Activated T-helper 2 cell treated with anti-CD3 and anti-CD28 coated beads, Interferon-gamma antibody, Interleukin-2, Interleukin-4, amounts not matched to agents 10 μg/mL and 5 μg/mL and 100 μg/mL, durations not matched to agents 14 hours and 24 hours and 36 hours (primary cell): ENCODE data around the gene TPO. TPM values are rescaled to one million over a fixed set of nuclear protein-coding genes. Genes with fewer than 3 reads are reported as not detected.

Experiments
- DNase-seq: peaks from one replicate; pipeline ENCODE4 v3.0.0; 2021; ENCODE audit warnings: low spot score
- H3K27ac Mint-ChIP-seq: one replicate; pipeline ENCODE4 v1.8.0; 2021; ENCODE audit warnings: mixed read lengths
- H3K27me3 Mint-ChIP-seq: one replicate; pipeline ENCODE4 v1.8.0; 2021; ENCODE audit warnings: low read depth, mixed read lengths
- H3K36me3 Mint-ChIP-seq: one replicate; pipeline ENCODE4 v1.8.0; 2021; ENCODE audit warnings: low read depth, mixed read lengths
- H3K4me1 Mint-ChIP-seq: one replicate; pipeline ENCODE4 v1.8.0; 2021; ENCODE audit warnings: low read depth, mixed read lengths
- H3K4me3 Mint-ChIP-seq: one replicate; pipeline ENCODE4 v1.8.0; 2021; ENCODE audit warnings: low read depth, mild to moderate bottlenecking, moderate library complexity, mixed read lengths
- H3K9me3 Mint-ChIP-seq: one replicate; pipeline ENCODE4 v1.8.0; 2021; ENCODE audit warnings: mixed read lengths
- intact Hi-C: fragments of 100-400 bp; cut with micrococcal nuclease; formaldehyde crosslinking; loops from one replicate; pipeline ENCODE4 v1.15.1; 2023
- total RNA-seq: library from RNA; stranded (reverse); gene quantifications from 2 replicates; pipeline ENCODE4 v1.2.3, GENCODE V29; 2022

The TPO gene
- total RNA-seq, 1 donor from 2014 or later = not detected

GRCh38 chr2:1461507-1462390, 48.5 kb downstream of the TPO start:
- H3K36me3 Mint-ChIP-seq = no peaks in the 10 kb centered on the region
- intact Hi-C loops = no loop called here
- H3K27ac Mint-ChIP-seq = no peak overlapping the region
- no peaks in the 10 kb centered on the region for H3K9me3 Mint-ChIP-seq
- no peak for DNase-seq
- no peaks in the 10 kb centered on the region for H3K4me1 Mint-ChIP-seq
- H3K27me3 Mint-ChIP-seq = peaks cover 3% of the 10 kb centered on the region
- H3K4me3 Mint-ChIP-seq = no peak overlapping the region

- DNase-seq = no peak
- H3K4me3 Mint-ChIP-seq = no peak overlapping the region
- no peaks in the 10 kb centered on the region for H3K36me3 Mint-ChIP-seq
- H3K9me3 Mint-ChIP-seq = no peaks in the 10 kb centered on the region
- H3K27me3 Mint-ChIP-seq = peaks cover 3% of the 10 kb centered on the region
- H3K4me1 Mint-ChIP-seq = no peaks in the 10 kb centered on the region
- intact Hi-C loops = no loop called here
- H3K27ac Mint-ChIP-seq = no peak overlapping the region
Measured at GRCh38 chr2:1462994-1463393, 49.7 kb downstream of the TPO start.

DNA sequence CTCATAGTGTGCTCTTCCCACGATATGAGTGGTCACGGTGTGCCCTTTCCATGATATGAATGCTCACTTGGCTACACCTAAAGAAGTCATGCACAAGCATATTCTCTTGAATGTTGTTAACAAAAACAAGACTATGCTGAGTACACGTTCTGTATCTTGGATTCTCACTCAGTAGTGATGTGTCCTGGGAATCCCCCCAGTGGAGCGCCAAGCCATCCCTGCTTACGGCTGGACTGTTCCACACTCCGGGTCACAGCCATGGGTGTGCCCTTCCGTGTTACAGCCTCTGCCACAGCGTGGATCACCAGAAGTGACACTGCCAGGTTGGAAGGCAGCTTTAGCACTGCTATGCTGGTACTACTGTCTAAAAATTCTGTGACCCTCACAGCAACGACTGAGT, 59.1 kb downstream of the TPO start:
- intact Hi-C loops = no loop called here
- Mint-ChIP-seq H3K4me3 (no peak overlapping the region), H3K4me1 (no peaks in the 10 kb centered on the region), H3K36me3 (no peaks in the 10 kb centered on the region), H3K27ac (no peak overlapping the region), H3K27me3 (no peaks in the 10 kb centered on the region), H3K9me3 (peaks cover 7% of the 10 kb centered on the region)
- no peak for DNase-seq

- no peak for DNase-seq
- intact Hi-C loops = no loop called here
- no peaks in the 10 kb centered on the region for H3K27me3 Mint-ChIP-seq
- H3K9me3 Mint-ChIP-seq = no peaks in the 10 kb centered on the region
- H3K4me3 Mint-ChIP-seq = no peak overlapping the region
- H3K27ac Mint-ChIP-seq = no peak overlapping the region
- H3K36me3 Mint-ChIP-seq = no peaks in the 10 kb centered on the region
- H3K4me1 Mint-ChIP-seq = no peaks in the 10 kb centered on the region
Measured at GRCh38 chr2:1476617-1477195, 63.4 kb downstream of the TPO start.

DNA sequence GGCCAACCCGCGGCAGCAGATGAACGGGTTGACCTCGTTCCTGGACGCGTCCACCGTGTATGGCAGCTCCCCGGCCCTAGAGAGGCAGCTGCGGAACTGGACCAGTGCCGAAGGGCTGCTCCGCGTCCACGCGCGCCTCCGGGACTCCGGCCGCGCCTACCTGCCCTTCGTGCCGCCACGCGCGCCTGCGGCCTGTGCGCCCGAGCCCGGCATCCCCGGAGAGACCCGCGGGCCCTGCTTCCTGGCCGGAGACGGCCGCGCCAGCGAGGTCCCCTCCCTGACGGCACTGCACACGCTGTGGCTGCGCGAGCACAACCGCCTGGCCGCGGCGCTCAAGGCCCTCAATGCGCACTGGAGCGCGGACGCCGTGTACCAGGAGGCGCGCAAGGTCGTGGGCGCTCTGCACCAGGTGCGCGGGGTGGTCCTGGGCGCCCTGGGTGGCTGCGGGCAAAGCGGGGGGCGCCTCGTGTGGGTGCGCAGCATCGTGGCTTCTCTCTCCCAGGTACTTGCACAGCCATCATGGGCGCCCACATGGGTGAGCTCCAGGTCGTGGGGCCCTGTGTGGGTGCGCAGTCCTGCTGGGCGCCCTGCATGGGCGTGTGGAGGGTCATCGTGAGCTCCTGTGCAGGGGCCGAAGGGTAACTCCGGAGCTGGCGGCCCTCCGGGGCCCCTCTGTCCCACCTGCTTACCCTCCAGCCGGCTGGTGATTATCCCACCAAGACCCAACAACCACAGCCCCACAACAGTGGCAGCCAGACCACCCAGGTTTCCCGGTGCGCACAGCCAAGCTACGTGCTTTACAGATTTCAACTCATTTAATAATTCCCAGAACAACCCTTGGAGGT, 64.2 kb downstream of the TPO start:
- H3K36me3 Mint-ChIP-seq = no peaks in the 10 kb centered on the region
- no peak overlapping the region for H3K27ac Mint-ChIP-seq
- no peaks in the 10 kb centered on the region for H3K4me1 Mint-ChIP-seq
- no peak overlapping the region for H3K4me3 Mint-ChIP-seq
- H3K27me3 Mint-ChIP-seq = no peaks in the 10 kb centered on the region
- no peak for DNase-seq
- no peaks in the 10 kb centered on the region for H3K9me3 Mint-ChIP-seq
- intact Hi-C loops = no loop called here

DNA sequence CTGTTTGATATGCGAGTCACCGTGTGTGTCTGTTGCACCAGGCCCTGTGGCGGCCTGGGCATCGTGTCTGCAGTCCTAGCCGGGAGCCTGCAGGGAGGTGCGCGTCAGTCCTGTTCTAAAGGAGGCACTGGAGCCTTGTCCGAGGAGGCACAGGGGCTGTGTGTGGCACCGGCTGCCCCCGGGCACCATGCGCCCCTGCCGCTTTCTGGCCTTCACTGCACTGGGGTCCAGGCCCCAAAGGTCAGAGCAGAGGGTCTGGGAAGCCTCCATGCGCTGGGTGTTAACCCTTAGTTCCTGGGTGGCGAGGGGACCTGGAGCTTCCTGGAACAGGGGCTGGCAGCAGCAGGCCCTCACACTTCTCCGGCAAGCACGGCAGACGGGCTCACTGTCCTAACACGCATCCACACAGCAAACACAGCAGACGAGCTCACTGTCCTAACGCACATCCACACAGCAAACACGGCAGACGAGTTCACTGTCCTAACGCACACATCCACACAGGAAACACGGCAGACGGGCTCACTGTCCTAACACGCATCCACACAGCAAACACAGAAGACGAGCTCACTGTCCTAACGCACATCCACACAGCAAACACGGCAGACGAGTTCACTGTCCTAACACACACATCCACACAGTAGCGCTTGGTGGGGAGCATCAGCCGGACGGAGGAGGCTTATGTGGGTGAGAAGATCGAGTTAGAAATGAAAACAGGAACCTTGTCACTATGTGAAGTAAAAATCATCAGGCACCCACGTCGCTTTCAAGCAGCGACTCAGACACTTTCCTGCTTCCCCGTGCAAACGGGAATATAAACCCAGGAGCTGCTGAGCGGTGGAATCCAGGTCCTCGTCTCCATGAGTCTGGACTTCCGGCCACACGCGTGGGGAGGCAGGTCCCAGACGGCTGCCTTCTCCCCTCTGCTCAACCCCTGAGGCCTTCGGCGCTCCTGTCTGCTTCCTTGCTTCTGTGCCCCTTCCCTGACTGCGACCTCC, 65.3 kb downstream of the TPO start:
- Mint-ChIP-seq H3K27ac (no peak overlapping the region), H3K4me1 (no peaks in the 10 kb centered on the region), H3K36me3 (no peaks in the 10 kb centered on the region), H3K4me3 (no peak overlapping the region), H3K9me3 (no peaks in the 10 kb centered on the region), H3K27me3 (no peaks in the 10 kb centered on the region)
- intact Hi-C loops = no loop called here
- DNase-seq = no peak

GRCh38 chr2:1479346-1479745, 66.1 kb downstream of the TPO start:
- H3K4me3 Mint-ChIP-seq = no peak overlapping the region
- H3K27ac Mint-ChIP-seq = no peak overlapping the region
- no peaks in the 10 kb centered on the region for H3K27me3 Mint-ChIP-seq
- no peaks in the 10 kb centered on the region for H3K9me3 Mint-ChIP-seq
- no peak for DNase-seq
- intact Hi-C loops = no loop called here
- no peaks in the 10 kb centered on the region for H3K4me1 Mint-ChIP-seq
- H3K36me3 Mint-ChIP-seq = no peaks in the 10 kb centered on the region

- no peak for DNase-seq
- Mint-ChIP-seq H3K27ac (no peak overlapping the region), H3K27me3 (no peaks in the 10 kb centered on the region), H3K4me1 (no peaks in the 10 kb centered on the region), H3K9me3 (no peaks in the 10 kb centered on the region), H3K4me3 (no peak overlapping the region), H3K36me3 (no peaks in the 10 kb centered on the region)
- intact Hi-C loops = no loop called here
Measured at GRCh38 chr2:1480671-1481076, 67.4 kb downstream of the TPO start.

DNA sequence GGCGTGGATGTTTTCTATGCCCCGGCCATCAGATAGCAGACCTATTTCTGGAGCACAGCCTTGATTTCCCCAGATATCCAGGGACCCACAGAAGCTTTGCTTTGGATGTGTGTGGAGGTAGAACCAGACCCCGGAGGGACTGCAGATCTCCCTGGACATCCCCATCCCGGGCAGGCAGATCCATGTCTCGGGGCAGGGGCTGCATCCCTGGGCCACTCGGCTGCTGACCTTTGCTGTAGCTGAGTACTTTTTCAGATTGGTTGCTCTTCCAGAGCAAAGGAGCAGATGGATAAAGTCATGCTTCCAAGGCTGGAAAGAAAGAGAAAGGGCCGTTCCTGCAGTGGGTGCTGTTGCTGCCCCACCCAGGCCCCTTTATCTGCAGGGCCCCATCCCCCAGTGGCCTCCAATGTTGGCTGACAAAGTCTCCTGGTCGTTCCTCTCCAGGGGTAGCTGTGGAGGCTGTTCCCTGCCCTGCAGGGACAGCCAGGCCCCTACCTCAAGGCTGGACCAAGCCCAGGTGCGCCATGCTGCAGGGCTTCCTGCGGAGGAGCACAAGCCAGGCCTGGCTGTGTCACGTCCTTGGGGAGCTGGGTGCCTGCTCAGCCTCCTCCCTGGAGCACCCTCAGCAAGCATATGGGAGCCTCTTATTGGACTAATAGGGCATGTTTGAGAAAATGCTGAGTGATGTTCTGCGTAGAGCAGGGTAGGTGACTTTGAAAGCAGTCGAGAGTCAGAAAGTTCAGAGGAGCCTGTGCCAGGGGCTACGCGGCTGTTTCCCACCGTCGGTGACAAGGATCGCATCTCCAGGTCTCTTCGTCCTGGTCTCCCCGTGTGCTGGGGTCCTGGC, 68.4 kb downstream of the TPO start:
- intact Hi-C loops = no loop called here
- no peaks in the 10 kb centered on the region for H3K9me3 Mint-ChIP-seq
- no peak for DNase-seq
- no peaks in the 10 kb centered on the region for H3K4me1 Mint-ChIP-seq
- H3K4me3 Mint-ChIP-seq = no peak overlapping the region
- H3K27ac Mint-ChIP-seq = no peak overlapping the region
- no peaks in the 10 kb centered on the region for H3K36me3 Mint-ChIP-seq
- H3K27me3 Mint-ChIP-seq = no peaks in the 10 kb centered on the region

GRCh38 chr2:1482253-1482675, 69.0 kb downstream of the TPO start:
- no peak overlapping the region for H3K27ac Mint-ChIP-seq
- no peaks in the 10 kb centered on the region for H3K27me3 Mint-ChIP-seq
- no peaks in the 10 kb centered on the region for H3K9me3 Mint-ChIP-seq
- H3K4me3 Mint-ChIP-seq = no peak overlapping the region
- DNase-seq = no peak
- intact Hi-C loops = no loop called here
- H3K4me1 Mint-ChIP-seq = no peaks in the 10 kb centered on the region
- no peaks in the 10 kb centered on the region for H3K36me3 Mint-ChIP-seq

GRCh38 chr2:1482981-1483380, 69.7 kb downstream of the TPO start:
- H3K4me1 Mint-ChIP-seq = no peaks in the 10 kb centered on the region
- intact Hi-C loops = no loop called here
- no peak overlapping the region for H3K4me3 Mint-ChIP-seq
- no peaks in the 10 kb centered on the region for H3K9me3 Mint-ChIP-seq
- no peaks in the 10 kb centered on the region for H3K36me3 Mint-ChIP-seq
- H3K27ac Mint-ChIP-seq = no peak overlapping the region
- no peaks in the 10 kb centered on the region for H3K27me3 Mint-ChIP-seq
- no peak for DNase-seq
